IPS-18a (cell line): ENCODE measurements around the gene YPEL2.

Source experiments
- H3K27ac ChIP-seq: one replicate; pipeline ENCODE4 v1.5.1; 2013; ENCODE audit warnings: low read length
- H3K27me3 ChIP-seq: one replicate; pipeline ENCODE4 v1.6.1; 2013; ENCODE audit warnings: mild to moderate bottlenecking, low read length; ENCODE audit not compliant: control insufficient read depth, insufficient read depth
- H3K36me3 ChIP-seq: one replicate; pipeline ENCODE4 v1.6.1; 2013; ENCODE audit warnings: low read depth, low read length; ENCODE audit not compliant: control insufficient read depth
- H3K4me1 ChIP-seq: one replicate; pipeline ENCODE4 v1.6.1; 2013; ENCODE audit warnings: low read depth, low read length; ENCODE audit not compliant: control insufficient read depth
- H3K4me3 ChIP-seq: one replicate; pipeline ENCODE4 v1.5.1; 2013; ENCODE audit warnings: low read length
- H3K9ac ChIP-seq: one replicate; pipeline ENCODE4 v1.6.1; 2013; ENCODE audit warnings: mild to moderate bottlenecking, low read length, moderate library complexity
- H3K9me3 ChIP-seq: one replicate; pipeline ENCODE4 v1.6.1; 2013; ENCODE audit warnings: low read depth, low read length; ENCODE audit not compliant: control insufficient read depth

Gene YPEL2

DNA sequence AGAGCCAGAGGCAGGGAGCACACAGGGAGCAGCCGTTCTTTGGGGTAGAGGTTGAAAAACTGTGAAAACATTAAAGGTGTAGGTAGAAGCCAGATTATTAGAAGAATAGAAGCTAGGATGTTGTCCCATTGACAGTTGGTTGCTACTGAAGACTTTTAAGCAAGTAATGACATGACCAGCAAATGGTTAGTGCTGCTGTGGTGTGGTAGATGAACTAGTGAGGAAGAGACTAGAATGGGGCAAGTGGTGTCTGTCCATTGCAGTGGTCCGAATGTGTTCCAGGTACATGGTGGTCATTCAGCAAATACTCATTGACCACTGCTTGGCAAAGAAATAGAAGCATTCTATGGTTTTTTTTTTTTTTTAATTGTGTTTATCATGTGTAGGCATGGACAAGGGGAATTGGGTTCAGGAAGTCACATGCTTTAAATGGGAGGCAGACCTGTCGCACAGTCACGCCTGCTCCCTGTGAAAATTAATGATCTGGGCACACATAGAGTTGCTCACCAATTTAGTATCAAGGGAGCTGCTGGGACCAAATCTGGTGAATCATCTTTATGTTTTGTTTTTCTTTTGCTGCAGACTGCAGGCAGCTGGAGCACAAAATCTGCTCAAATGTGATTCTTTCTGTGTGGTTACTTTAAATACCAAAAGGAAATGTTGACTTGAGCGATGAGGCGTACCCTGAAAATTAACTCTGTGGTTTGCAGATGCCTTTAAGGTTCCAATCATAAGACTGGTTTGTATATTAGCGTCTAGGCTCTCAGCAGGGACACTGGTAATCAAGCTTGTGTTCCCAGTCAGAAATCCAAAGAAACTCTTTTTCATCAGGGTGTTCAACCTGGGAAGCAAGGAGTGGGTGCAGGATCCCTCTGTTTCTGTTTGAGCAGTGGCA is 30.7 kb downstream of the YPEL2 start:
- Histone ChIP-seq H3K9me3 (no peaks in the 10 kb centered on the region), H3K27ac (no peak overlapping the region), H3K4me3 (no peak overlapping the region), H3K27me3 (no peaks in the 10 kb centered on the region), H3K36me3 (no peaks in the 10 kb centered on the region), H3K9ac (no peak overlapping the region), H3K4me1 (peaks cover 22% of the 10 kb centered on the region)

DNA sequence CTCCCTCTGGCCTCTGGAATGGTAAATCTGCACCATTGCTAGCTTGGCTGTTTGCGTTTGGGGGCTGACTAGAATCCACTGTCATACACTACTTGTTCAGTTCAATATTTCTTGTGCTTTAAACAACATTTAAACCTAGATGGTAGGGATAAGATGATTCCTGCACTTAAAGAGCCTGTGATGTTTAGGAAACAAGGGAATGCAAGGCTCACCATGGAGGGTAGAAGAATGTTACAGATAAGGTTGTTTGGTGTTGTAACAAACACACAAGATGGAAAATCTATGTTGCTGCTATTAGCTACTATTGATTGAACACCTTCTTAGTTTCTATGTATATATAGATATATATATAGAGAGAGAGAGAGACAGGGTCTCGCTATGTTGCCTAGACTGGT is 31.4 kb downstream of the YPEL2 start:
- no peaks in the 10 kb centered on the region for H3K27me3 ChIP-seq
- H3K9me3 ChIP-seq = no peaks in the 10 kb centered on the region
- peaks cover 28% of the 10 kb centered on the region for H3K4me1 ChIP-seq
- H3K4me3 ChIP-seq = no peak overlapping the region
- no peak overlapping the region for H3K9ac ChIP-seq
- no peaks in the 10 kb centered on the region for H3K36me3 ChIP-seq
- H3K27ac ChIP-seq = no peak overlapping the region

DNA sequence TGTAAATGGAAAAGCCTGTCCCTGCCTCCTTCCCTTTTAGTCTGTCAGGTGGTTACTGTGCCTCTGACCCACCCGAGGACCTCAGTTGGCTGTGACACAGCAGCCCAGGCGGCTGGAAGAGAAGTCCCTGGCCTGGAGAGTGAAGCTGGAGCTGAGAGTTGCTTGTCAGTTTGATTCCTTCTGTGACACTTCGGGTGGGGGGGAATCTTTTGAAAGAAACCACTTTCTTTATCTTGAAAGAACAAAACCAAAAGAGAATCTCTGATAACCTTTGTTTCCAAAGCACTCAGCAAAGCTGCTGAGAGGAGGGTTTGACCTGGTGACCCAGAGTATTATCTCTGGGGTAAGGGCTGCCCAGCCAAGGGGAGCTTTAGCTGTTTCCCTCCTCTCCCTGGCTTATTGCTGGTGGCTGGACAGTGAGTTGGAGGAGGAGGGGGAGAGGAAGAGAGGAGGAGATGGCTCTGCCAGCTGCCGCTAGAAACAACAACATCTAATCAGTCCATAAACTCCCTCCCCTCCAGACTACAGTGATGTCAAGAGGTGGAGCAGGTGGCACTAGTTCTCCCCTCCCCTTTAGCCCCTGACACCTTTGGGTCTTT is 34.0 kb downstream of the YPEL2 start:
- Histone ChIP-seq H3K36me3 (no peaks in the 10 kb centered on the region), H3K9ac (no peak overlapping the region), H3K9me3 (no peaks in the 10 kb centered on the region), H3K4me1 (peaks cover 38% of the 10 kb centered on the region), H3K4me3 (peak overlapping the region; percentile 29), H3K27me3 (no peaks in the 10 kb centered on the region), H3K27ac (peak overlapping the region; percentile 8)

GRCh38 chr17:59366040-59366757 is 34.7 kb downstream of the YPEL2 start:
- Histone ChIP-seq H3K9me3 (no peaks in the 10 kb centered on the region), H3K36me3 (no peaks in the 10 kb centered on the region), H3K27ac (peak overlapping the region; percentile 8), H3K9ac (no peak overlapping the region), H3K4me3 (peak overlapping the region; percentile 29), H3K4me1 (peaks cover 45% of the 10 kb centered on the region), H3K27me3 (no peaks in the 10 kb centered on the region)

DNA sequence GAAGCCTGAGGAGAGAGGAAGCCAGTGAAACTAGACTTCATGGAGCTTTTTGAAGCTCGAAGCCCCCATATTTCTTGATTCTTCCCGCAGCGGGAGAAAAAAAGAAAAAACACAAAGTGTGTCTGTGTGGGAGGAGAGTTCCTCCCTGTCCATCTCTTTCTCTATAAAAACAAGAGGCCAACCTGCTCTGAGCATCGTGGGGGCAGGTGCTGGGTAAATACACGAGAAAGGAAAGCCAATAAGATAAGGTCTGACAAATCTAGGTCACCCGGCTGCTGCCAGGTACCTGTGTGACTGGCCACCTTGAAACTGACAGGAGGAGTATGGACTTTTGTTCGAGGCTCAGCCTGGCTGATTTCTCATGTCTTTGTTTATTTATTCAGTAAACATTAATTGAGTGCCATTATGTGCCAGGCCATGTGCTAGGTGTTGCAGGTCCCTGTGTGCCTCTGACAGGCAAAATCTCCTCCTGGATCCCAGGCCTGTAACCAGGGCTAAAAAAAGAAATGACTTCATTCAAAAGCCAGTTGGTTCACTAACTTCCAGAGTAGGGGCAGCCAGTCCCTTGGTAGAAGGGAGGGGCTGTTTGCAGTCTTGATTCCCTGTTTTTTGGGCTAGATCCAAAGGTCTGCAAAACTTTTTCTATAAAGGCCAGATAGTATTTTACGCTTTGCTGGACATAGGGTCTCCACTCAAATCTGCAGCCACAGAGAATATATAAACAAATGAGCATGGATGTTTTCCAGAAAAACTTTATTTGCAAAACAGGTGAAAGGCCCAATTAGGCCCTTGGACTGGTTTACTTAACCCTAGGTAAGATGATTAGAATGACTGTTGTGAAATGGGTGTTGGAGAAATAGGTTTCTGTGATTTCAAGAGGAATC is 35.6 kb downstream of the YPEL2 start:
- peaks cover 47% of the 10 kb centered on the region for H3K4me1 ChIP-seq
- H3K4me3 ChIP-seq = peak overlapping the region; percentile 29
- H3K9me3 ChIP-seq = no peaks in the 10 kb centered on the region
- H3K36me3 ChIP-seq = no peaks in the 10 kb centered on the region
- no peak overlapping the region for H3K9ac ChIP-seq
- no peaks in the 10 kb centered on the region for H3K27me3 ChIP-seq
- no peak overlapping the region for H3K27ac ChIP-seq

DNA sequence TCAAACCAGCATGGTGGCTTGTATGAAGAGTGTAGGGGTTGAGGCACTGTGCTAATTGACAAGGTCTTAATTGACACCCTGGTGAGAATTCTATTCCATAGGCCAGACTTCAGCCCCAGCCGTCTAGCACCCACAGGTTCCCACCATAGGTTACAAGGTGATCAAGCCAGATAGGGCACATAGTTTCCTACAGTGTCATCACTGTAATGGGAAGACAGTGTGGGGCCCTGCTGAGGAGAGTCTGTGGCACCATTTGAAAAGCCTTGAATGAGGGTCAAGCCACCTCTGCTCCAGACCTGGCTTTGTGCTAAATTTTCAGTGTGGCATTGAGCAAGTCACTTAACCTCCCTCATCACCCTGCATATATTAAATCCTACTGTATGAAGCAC is 36.2 kb downstream of the YPEL2 start:
- Histone ChIP-seq H3K36me3 (no peaks in the 10 kb centered on the region), H3K4me3 (no peak overlapping the region), H3K27me3 (no peaks in the 10 kb centered on the region), H3K4me1 (peaks cover 47% of the 10 kb centered on the region), H3K9ac (no peak overlapping the region), H3K9me3 (no peaks in the 10 kb centered on the region), H3K27ac (no peak overlapping the region)

DNA sequence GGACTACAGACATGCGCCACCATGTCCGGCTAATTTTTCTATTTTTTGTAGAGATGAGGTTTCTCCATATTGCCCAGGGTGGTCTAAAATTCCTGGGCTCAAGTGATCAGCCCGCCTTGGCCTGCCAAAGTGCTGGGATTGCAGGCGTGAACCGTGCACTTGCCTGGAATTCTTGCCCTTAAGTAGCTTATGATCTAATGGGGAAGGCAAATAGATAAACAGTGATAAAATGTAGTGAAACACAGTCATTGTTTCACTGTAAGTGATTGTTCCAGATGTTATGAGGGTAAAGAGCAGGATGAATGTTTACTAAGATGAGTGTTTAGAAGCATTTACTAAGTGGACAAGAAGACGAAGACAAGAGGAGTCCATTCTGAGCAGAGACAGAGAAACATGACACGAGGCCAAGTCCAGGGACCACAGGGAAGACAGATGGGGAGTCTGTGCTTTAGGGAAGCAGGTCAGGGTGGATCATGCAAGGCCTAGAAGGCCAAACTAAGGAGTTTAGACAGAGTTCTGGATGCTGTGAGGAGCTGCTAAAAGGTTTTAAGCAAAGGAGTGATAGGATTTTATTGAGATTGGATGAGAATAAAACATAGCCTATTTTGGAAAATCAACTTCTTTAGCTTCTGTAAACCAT is 36.9 kb downstream of the YPEL2 start:
- no peaks in the 10 kb centered on the region for H3K27me3 ChIP-seq
- no peak overlapping the region for H3K4me3 ChIP-seq
- no peak overlapping the region for H3K27ac ChIP-seq
- H3K9me3 ChIP-seq = no peaks in the 10 kb centered on the region
- peaks cover 47% of the 10 kb centered on the region for H3K4me1 ChIP-seq
- no peak overlapping the region for H3K9ac ChIP-seq
- no peaks in the 10 kb centered on the region for H3K36me3 ChIP-seq

- Histone ChIP-seq H3K9ac (no peak overlapping the region), H3K27ac (no peak overlapping the region), H3K27me3 (no peaks in the 10 kb centered on the region), H3K36me3 (no peaks in the 10 kb centered on the region), H3K4me3 (no peak overlapping the region), H3K9me3 (no peaks in the 10 kb centered on the region), H3K4me1 (peaks cover 47% of the 10 kb centered on the region)
Measured at GRCh38 chr17:59369031-59369975, 37.8 kb downstream of the YPEL2 start.

DNA sequence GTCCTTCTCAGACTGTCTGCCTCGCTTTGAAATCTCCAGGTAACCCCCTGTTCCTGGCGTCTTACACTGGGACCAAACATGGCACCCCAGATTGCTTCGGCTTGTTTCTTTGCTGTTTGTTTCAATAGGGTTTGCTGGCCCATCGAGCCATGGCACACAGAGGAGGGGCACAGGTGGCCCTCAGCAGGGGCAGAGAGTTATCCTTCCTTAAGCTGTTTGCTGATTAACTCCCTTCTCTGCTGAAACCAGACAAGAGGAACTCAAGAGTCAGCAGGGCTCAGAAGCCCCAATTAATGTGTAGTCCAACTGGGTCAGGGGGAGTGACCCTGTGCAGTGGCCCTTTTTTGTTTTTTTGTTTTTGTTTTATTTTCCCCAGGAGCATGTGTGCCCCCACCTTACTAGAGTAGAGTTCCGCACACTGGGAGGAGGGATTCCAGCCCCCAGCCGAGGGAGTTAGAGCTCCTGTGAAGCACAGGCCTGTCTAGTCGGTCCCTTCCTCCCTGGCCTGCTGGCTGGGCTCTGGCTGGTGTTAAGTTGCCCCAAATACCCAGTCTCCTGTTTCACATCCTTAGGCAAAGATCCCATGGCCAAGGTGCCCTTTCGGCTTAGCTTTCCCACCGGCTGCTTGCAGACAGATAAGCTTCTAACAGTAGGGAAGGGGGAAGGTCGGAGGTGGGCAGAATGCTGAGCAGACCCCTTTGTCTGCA is 39.3 kb downstream of the YPEL2 start:
- Histone ChIP-seq H3K9me3 (no peaks in the 10 kb centered on the region), H3K27ac (no peak overlapping the region), H3K4me1 (peaks cover 37% of the 10 kb centered on the region), H3K36me3 (no peaks in the 10 kb centered on the region), H3K27me3 (no peaks in the 10 kb centered on the region), H3K9ac (no peak overlapping the region), H3K4me3 (no peak overlapping the region)
